ENCODE results near the gene C1orf116.

DNA sequence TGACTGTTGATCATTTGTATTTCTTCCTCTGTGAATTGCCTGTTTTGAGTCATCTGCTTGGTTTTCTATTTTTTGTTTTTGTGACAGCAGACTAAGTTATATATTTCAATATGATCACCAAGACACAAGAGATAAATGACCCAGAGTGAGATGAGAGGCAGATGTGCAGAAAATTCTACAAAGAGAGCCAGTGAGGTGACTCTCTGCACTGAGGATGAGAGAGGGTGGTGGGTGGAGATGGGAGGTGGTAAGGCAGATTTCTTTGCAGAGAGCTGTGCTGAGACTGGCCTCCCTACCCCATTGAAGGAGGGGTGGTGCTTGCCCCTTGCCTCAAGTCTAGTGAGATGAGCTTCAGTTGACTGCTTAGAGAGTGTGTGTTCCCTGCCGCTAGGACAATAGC lies 44.7 kb downstream of the C1orf116 start:
- TF ChIP-seq, protein P1, sequence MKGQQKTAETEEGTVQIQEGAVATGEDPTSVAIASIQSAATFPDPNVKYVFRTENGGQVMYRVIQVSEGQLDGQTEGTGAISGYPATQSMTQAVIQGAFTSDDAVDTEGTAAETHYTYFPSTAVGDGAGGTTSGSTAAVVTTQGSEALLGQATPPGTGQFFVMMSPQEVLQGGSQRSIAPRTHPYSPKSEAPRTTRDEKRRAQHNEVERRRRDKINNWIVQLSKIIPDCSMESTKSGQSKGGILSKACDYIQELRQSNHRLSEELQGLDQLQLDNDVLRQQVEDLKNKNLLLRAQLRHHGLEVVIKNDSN (IDR thresholded peaks at IDR 0.05): no peak
- no peak for TF ChIP-seq CREB1 (IDR thresholded peaks at IDR 0.05; ENCODE audit: low read depth)

Measured in Ishikawa (cell line).